ENCODE data around the gene B3GNT9.

DNA sequence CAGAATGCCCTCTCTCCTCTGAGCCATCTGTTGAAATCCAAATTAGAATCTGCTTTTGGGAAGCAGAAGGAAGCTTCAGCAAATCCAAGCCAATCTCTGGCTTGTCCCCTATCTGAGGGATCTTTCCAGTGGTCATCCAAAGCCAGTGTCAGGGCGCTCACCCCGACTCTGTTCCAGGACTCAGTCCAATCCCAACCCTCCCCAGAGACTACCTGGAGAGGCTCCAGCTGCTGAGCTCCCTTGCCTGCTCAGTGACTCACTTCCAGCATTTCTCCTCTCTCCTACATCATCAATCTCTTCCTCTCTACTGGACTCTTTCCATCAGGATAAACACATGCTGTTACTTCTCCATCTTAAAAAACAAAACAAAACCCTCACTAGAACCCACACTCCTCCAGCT, 30.5 kb upstream of the B3GNT9 start:
- TF ChIP-seq EZH2 (IDR thresholded peaks at IDR 0.05; ENCODE audit: insufficient read depth, poor library complexity, severe bottlenecking) (no peak), EZH2phosphoT487 (IDR thresholded peaks at IDR 0.05; ENCODE audit: insufficient read depth, low read depth) (no peak)
